ENCODE data around the gene MMP14. TPM values are rescaled to one million over a fixed set of nuclear protein-coding genes. Genes with fewer than 3 reads are reported as not detected.
A peak's percentile ranks its signal among the peaks of the same experiment; 100 is the strongest.

MMP14 gene
- 2.8 TPM in 2 replicates for total RNA-seq (2014; rRNA removed; shearing (Covaris generic))
- 9.0 and 11.9 TPM in 2 replicates for total RNA-seq (2022)
- Bru-seq, nascent RNA, result percentile 43 among the genes with signal in this experiment
- BruChase-seq, experiment 1, labeled RNA remaining after a 6-hour chase, result percentile 48 among the genes with signal in this experiment
- percentile 48 among the genes with signal in this experiment for BruChase-seq, experiment 2, labeled RNA remaining after a 2-hour chase
- long read RNA-seq, partial matches to known transcripts, result 0 of 1 reads
- long read RNA-seq, other reads (novel, unspliced or antisense), result 1 of 1 reads

DNA sequence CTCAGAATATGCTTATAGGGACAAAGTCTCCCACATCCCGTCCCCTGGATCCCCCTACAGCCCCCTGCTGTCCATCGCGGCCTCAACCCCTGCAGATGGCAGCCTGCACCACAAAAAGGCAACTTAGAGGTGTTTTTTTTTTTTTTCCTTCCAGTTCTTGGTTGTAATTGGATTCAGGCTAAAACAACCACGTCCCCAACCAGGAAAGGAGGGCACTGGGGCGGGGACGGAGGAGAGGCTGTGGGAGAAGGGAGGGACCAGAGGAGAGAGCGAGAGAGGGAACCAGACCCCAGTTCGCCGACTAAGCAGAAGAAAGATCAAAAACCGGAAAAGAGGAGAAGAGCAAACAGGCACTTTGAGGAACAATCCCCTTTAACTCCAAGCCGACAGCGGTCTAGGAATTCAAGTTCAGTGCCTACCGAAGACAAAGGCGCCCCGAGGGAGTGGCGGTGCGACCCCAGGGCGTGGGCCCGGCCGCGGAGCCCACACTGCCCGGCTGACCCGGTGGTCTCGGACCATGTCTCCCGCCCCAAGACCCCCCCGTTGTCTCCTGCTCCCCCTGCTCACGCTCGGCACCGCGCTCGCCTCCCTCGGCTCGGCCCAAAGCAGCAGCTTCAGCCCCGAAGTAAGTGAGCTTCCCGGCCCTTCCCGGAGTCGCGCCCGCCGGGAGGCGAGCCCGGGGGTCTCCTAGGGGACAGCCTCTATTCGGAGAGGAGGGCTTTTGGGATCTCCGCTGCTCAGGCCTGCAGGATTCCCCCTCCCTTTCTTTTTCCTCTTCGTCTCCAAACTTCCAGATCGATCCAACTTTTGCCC is at the start of gene MMP14:
Gene MMP14, plus strand, starts transcription at position 285 of the 813 bp plus-strand sequence. Its CDS starts 233 bp downstream, at position 518.
- ChIA-PET CTCF (ENCODE audit: unreplicated experiment) (no interaction called here), POLR2A (no interaction called here)
- peaks cover 6% of the 10 kb centered on the region; the same call in 1 of the 2 replicates for H3K79me2 ChIP-seq (ENCODE audit: insufficient read depth, low read depth, low read length)
- intact Hi-C loops (cut with micrococcal nuclease; ENCODE audit: unreplicated experiment), result no loop called here
- H3K4me3 ChIP-seq (ENCODE audit: low read depth, low read length, poor library complexity, severe bottlenecking), result no peak within 1 kb of the TSS
- no peaks in the 10 kb centered on the region for H3K9me3 ChIP-seq (ENCODE audit: low read length)
- no peak within 1 kb of the TSS for H3K4me2 ChIP-seq (ENCODE audit: low read length)
- no peak within 1 kb of the TSS for H3K27ac ChIP-seq (ENCODE audit: low read depth, low read length, poor library complexity, severe bottlenecking)
- peaks cover 48% of the 10 kb centered on the region for H3K36me3 ChIP-seq (ENCODE audit: insufficient read depth, low read length)
- H3K4me1 ChIP-seq (ENCODE audit: insufficient read depth, low read length, poor library complexity, severe bottlenecking), result peaks cover 3% of the 10 kb centered on the region
- no peak for DNase-seq (ENCODE audit: low spot score)
- TF ChIP-seq CTCF (conservative IDR thresholded peaks at IDR 0.05; ENCODE audit: low read length), result no peak
- TF ChIP-seq EZH2phosphoT487 (IDR thresholded peaks at IDR 0.05; ENCODE audit: borderline replicate concordance, low read depth, low read length), result no peak
- no TSS peak for BruUV-seq (replicated peaks)
- no peak within 1 kb of the TSS for H2AFZ ChIP-seq (ENCODE audit: low read length)
- no peaks in the 10 kb centered on the region for H3K9me2 ChIP-seq (ENCODE audit: insufficient read depth, low read length)
- no peaks in the 10 kb centered on the region for H4K20me1 ChIP-seq (ENCODE audit: insufficient read depth, low read length)

GRCh38 chr14:22786685-22787084 is 49.7 kb upstream of the MMP14 start:
- no peak for DNase-seq (ENCODE audit: low spot score)
- Histone ChIP-seq H3K4me3 (ENCODE audit: low read depth, low read length, poor library complexity, severe bottlenecking) (no peak overlapping the region), H4K20me1 (ENCODE audit: insufficient read depth, low read length) (no peaks in the 10 kb centered on the region), H2AFZ (ENCODE audit: low read length) (no peak overlapping the region), H3K4me1 (ENCODE audit: insufficient read depth, low read length, poor library complexity, severe bottlenecking) (peaks cover 63% of the 10 kb centered on the region), H3K27ac (ENCODE audit: low read depth, low read length, poor library complexity, severe bottlenecking) (peak overlapping the region; percentile 71), H3K4me2 (ENCODE audit: low read length) (peak overlapping the region; percentile 41), H3K9me2 (ENCODE audit: insufficient read depth, low read length) (no peaks in the 10 kb centered on the region), H3K9me3 (ENCODE audit: low read length) (no peaks in the 10 kb centered on the region), H3K36me3 (ENCODE audit: insufficient read depth, low read length) (peaks cover 45% of the 10 kb centered on the region), H3K79me2 (ENCODE audit: insufficient read depth, low read depth, low read length) (peaks cover 49% of the 10 kb centered on the region)
- TF ChIP-seq EZH2phosphoT487 (IDR thresholded peaks at IDR 0.05; ENCODE audit: borderline replicate concordance, low read depth, low read length) (no peak), CTCF (conservative IDR thresholded peaks at IDR 0.05; ENCODE audit: low read length) (no peak)
- intact Hi-C loops (cut with micrococcal nuclease; ENCODE audit: unreplicated experiment), result no loop called here
- ChIA-PET POLR2A (interaction anchor here (0.5 to 1.2 kb wide), 4 partner anchors 16 to 218 kb away, joined by 3 to 4 read pairs (median 3); no protein-coding TSS in a partner anchor), CTCF (ENCODE audit: unreplicated experiment) (no interaction called here)
- BruUV-seq (replicated peaks), result no TSS peak
